Neural cell (in vitro differentiated cells): ENCODE measurements around the gene AGBL1. TPM values are rescaled to one million over a fixed set of nuclear protein-coding genes. Genes with fewer than 3 reads are reported as not detected.

ENCODE experiments used
- H2AFZ ChIP-seq: fragments of 200-600, 300-800 bp; sonication (generic), shearing (Covaris generic); 2 replicates; pipeline ENCODE4 v1.6.0; 2014; ENCODE audit warnings: low read depth, mild to moderate bottlenecking, antibody characterized with exemption, low read length, moderate library complexity
- H3F3A ChIP-seq: fragments of 200-600 bp; shearing (Covaris generic); 2 replicates; pipeline ENCODE4 v1.6.1; 2016; ENCODE audit warnings: mild to moderate bottlenecking, moderate library complexity, mixed read lengths, antibody characterized with exemption, low read length; ENCODE audit not compliant: insufficient read depth, poor library complexity, severe bottlenecking
- H3K27ac ChIP-seq: fragments of 200-600, 300-800 bp; sonication (generic), shearing (Covaris generic); 2 replicates; pipeline ENCODE4 v1.5.1; 2014; ENCODE audit warnings: mild to moderate bottlenecking, low read length, moderate library complexity
- H3K27me3 ChIP-seq: fragments of 300-800, 200-600 bp; sonication (generic), shearing (Covaris generic); 2 replicates; pipeline ENCODE4 v1.6.0; 2014; ENCODE audit warnings: mild to moderate bottlenecking, low read depth, low read length, moderate library complexity; ENCODE audit not compliant: insufficient read depth
- H3K36me3 ChIP-seq: fragments of 300-800, 200-600 bp; sonication (generic), shearing (Covaris generic); 2 replicates; pipeline ENCODE4 v1.5.1; 2014; ENCODE audit warnings: mild to moderate bottlenecking, antibody characterized with exemption, low read length, moderate library complexity; ENCODE audit not compliant: insufficient read depth
- H3K4me2 ChIP-seq: fragments of 300-800, 200-600 bp; sonication (generic), shearing (Covaris generic); 2 replicates; pipeline ENCODE4 v1.6.0; 2014; ENCODE audit warnings: mild to moderate bottlenecking, low read length
- H3K4me3 ChIP-seq: fragments of 300-800, 200-600 bp; sonication (generic), shearing (Covaris generic); 2 replicates; pipeline ENCODE4 v1.5.1; 2014; ENCODE audit warnings: mild to moderate bottlenecking, low read length, moderate library complexity
- H3K79me2 ChIP-seq: fragments of 200-600 bp; shearing (Covaris generic); replicated peaks from 2 replicates; pipeline ENCODE4 v1.6.0; 2014; ENCODE audit warnings: mild to moderate bottlenecking, low read length, moderate library complexity; ENCODE audit not compliant: insufficient read depth
- H3K9ac ChIP-seq: fragments of 300-800, 200-600 bp; sonication (generic), shearing (Covaris generic); 2 replicates; pipeline ENCODE4 v1.6.1; 2016; ENCODE audit warnings: mild to moderate bottlenecking, low read length, mixed read lengths
- H3K9me2 ChIP-seq: fragments of 200-600 bp; shearing (Covaris generic); 2 replicates; pipeline ENCODE4 v1.6.1; 2016; ENCODE audit warnings: mild to moderate bottlenecking, low read length, mixed read lengths; ENCODE audit not compliant: insufficient read depth
- H3K9me3 ChIP-seq: fragments of 200-600, 300-800 bp; sonication (generic), shearing (Covaris generic); 2 replicates; pipeline ENCODE4 v1.6.1; 2016; ENCODE audit warnings: mild to moderate bottlenecking, mixed run types, low read length, moderate library complexity, mixed read lengths
- H4K20me1 ChIP-seq: fragments of 200-600 bp; shearing (Covaris generic); 2 replicates; pipeline ENCODE4 v1.6.1; 2016; ENCODE audit warnings: mild to moderate bottlenecking, mixed run types; ENCODE audit not compliant: insufficient read depth
- CTCF ChIP-seq: fragments of 450-650 bp; IDR thresholded peaks from 2 replicates; pipeline ENCODE4 v1.5.1; 2014; ENCODE audit warnings: antibody characterized with exemption, mild to moderate bottlenecking, moderate library complexity; ENCODE audit not compliant: poor library complexity, severe bottlenecking
- EP300 ChIP-seq: fragments of 450-650 bp; conservative IDR thresholded peaks from 2 replicates; pipeline ENCODE4 v1.6.1; 2014; ENCODE audit warnings: antibody characterized with exemption, mild to moderate bottlenecking, moderate library complexity; ENCODE audit not compliant: poor library complexity, severe bottlenecking
- EZH2 ChIP-seq: fragments of 200-600, 300-800 bp; shearing (Covaris generic), sonication (generic); IDR thresholded peaks from 2 replicates; pipeline ENCODE4 v1.6.1; 2014; ENCODE audit warnings: antibody characterized with exemption, low read length, borderline replicate concordance, mild to moderate bottlenecking; ENCODE audit not compliant: insufficient read depth, poor library complexity, severe bottlenecking
- MXI1 ChIP-seq: fragments of 450-650 bp; conservative IDR thresholded peaks from 2 replicates; pipeline ENCODE4 v1.6.1; 2014; ENCODE audit warnings: antibody characterized with exemption, mild to moderate bottlenecking; ENCODE audit not compliant: poor library complexity, severe bottlenecking
- POLR2AphosphoS5 ChIP-seq: IDR thresholded peaks from 2 replicates; pipeline ENCODE4 v1.6.1; 2012
- RAD21 ChIP-seq: fragments of 450-650 bp; conservative IDR thresholded peaks from 2 replicates; pipeline ENCODE4 v1.6.1; 2014; ENCODE audit warnings: antibody characterized with exemption, mild to moderate bottlenecking, moderate library complexity
- REST ChIP-seq: IDR thresholded peaks from 2 replicates; pipeline ENCODE4 v1.6.1; 2012; ENCODE audit warnings: borderline replicate concordance
- SMC3 ChIP-seq: fragments of 450-650 bp; conservative IDR thresholded peaks from 2 replicates; pipeline ENCODE4 v1.6.1; 2014; ENCODE audit warnings: antibody characterized with exemption, mild to moderate bottlenecking, moderate library complexity; ENCODE audit not compliant: poor library complexity
- TAF1 ChIP-seq: IDR thresholded peaks from 2 replicates; pipeline ENCODE4 v1.6.1; 2012; ENCODE audit warnings: low read depth
- polyA plus RNA-seq: library from polyadenylated mRNA; depleted of rRNA; stranded (reverse); fragments of >200 nt; gene quantifications from 2 replicates; pipeline ENCODE4 v1.2.3, GENCODE V29; 2014

AGBL1 gene
- polyA plus RNA-seq, 1 donor from 2014 or later: 0.12 TPM

GRCh38 chr15:86089422-86089821, 9.8 kb downstream of the AGBL1 start:
- no peak overlapping the region for H3K4me3 ChIP-seq
- H3K27me3 ChIP-seq: no peaks in the 10 kb centered on the region
- H3K36me3 ChIP-seq: no peaks in the 10 kb centered on the region
- H3K27ac ChIP-seq: no peak overlapping the region
- TF ChIP-seq EZH2 (no peak), CTCF (no peak), POLR2AphosphoS5 (no peak), SMC3 (no peak), TAF1 (no peak), REST (no peak), MXI1 (no peak), EP300 (no peak), RAD21 (no peak)
- H3K9me3 ChIP-seq: no peaks in the 10 kb centered on the region
- no peak overlapping the region for H2AFZ ChIP-seq
- H3K9me2 ChIP-seq: no peaks in the 10 kb centered on the region
- H4K20me1 ChIP-seq: no peaks in the 10 kb centered on the region
- H3K9ac ChIP-seq: no peak overlapping the region
- H3K4me2 ChIP-seq: no peak overlapping the region
- no peaks in the 10 kb centered on the region for H3F3A ChIP-seq
- no peaks in the 10 kb centered on the region for H3K79me2 ChIP-seq

- H3K9me3 ChIP-seq: no peaks in the 10 kb centered on the region
- H3K9ac ChIP-seq: no peak overlapping the region
- H3K4me2 ChIP-seq: no peak overlapping the region
- no peak overlapping the region for H2AFZ ChIP-seq
- no peaks in the 10 kb centered on the region for H3K79me2 ChIP-seq
- no peaks in the 10 kb centered on the region for H3F3A ChIP-seq
- no peak overlapping the region for H3K27ac ChIP-seq
- no peaks in the 10 kb centered on the region for H4K20me1 ChIP-seq
- no peaks in the 10 kb centered on the region for H3K27me3 ChIP-seq
- TF ChIP-seq EP300 (no peak), EZH2 (no peak), CTCF (no peak), RAD21 (no peak), SMC3 (no peak), REST (no peak), POLR2AphosphoS5 (no peak), TAF1 (no peak), MXI1 (no peak)
- no peaks in the 10 kb centered on the region for H3K9me2 ChIP-seq
- no peak overlapping the region for H3K4me3 ChIP-seq
- no peaks in the 10 kb centered on the region for H3K36me3 ChIP-seq
These were observed 22.1 kb downstream of the AGBL1 start for GRCh38 chr15:86101818-86102217.
